GM21723 (cell line): ENCODE measurements around the gene PPP6R2.
"Not testable (repeated sequence)": the region's sequence is repeated elsewhere in the genome, so short reads cannot be mapped to it uniquely, and the experiment has no call there.

Experiments used
- ATAC-seq: cut with Tn5 transposase; IDR thresholded peaks from one replicate; pipeline ENCODE4 v1.9.1; 2021; ENCODE audit warnings: mild to moderate bottlenecking, moderate library complexity; ENCODE audit not compliant: unreplicated experiment

The PPP6R2 gene

GRCh38 chr22:50316114-50317065, 26.7 kb upstream of the PPP6R2 start:
- ATAC-seq, result no peak

- ATAC-seq, result no peak
Observed at GRCh38 chr22:50317178-50317577, 25.9 kb upstream of the PPP6R2 start.

- no peak for ATAC-seq
Observed at GRCh38 chr22:50317674-50318073, 25.5 kb upstream of the PPP6R2 start.

GRCh38 chr22:50318356-50318697, 24.8 kb upstream of the PPP6R2 start:
- ATAC-seq, result no peak

- no peak for ATAC-seq
Observed at GRCh38 chr22:50318698-50319411, 24.3 kb upstream of the PPP6R2 start.

- no peak for ATAC-seq
Observed at GRCh38 chr22:50319503-50319951, 23.6 kb upstream of the PPP6R2 start.

GRCh38 chr22:50320116-50320515, 23.0 kb upstream of the PPP6R2 start:
- no peak for ATAC-seq

- ATAC-seq, result no peak
Observed at GRCh38 chr22:50320671-50321325, 22.3 kb upstream of the PPP6R2 start.

- not testable (repeated sequence) for ATAC-seq
Observed at GRCh38 chr22:50322382-50323104, 20.6 kb upstream of the PPP6R2 start.

GRCh38 chr22:50323900-50324299, 19.2 kb upstream of the PPP6R2 start:
- ATAC-seq, result no peak

- ATAC-seq, result no peak
Observed at GRCh38 chr22:50325444-50326224, 17.5 kb upstream of the PPP6R2 start.

GRCh38 chr22:50326225-50326955, 16.7 kb upstream of the PPP6R2 start:
- no peak for ATAC-seq

GRCh38 chr22:50326956-50327710, 16.0 kb upstream of the PPP6R2 start, which contains the start of gene DENND6B:
Gene DENND6B, minus strand, starts transcription at chr22:50327012. Its CDS starts 24 bp downstream, at chr22:50326988.
- peak; percentile 82 for ATAC-seq

GRCh38 chr22:50327711-50328019, 15.5 kb upstream of the PPP6R2 start:
- no peak for ATAC-seq

- ATAC-seq, result no peak
Observed at GRCh38 chr22:50329236-50329635, 13.9 kb upstream of the PPP6R2 start.

GRCh38 chr22:50334433-50334832, 8.7 kb upstream of the PPP6R2 start:
- not testable (repeated sequence) for ATAC-seq

- ATAC-seq, result no peak
Observed at GRCh38 chr22:50337262-50338041, 5.7 kb upstream of the PPP6R2 start.

GRCh38 chr22:50338042-50338573, 5.0 kb upstream of the PPP6R2 start:
- ATAC-seq, result no peak
